MM.1S (cell line): ENCODE results near the gene HS2ST1.
"Not testable (repeated sequence)": the region's sequence is repeated elsewhere in the genome, so short reads cannot be mapped to it uniquely, and the experiment has no call there.

Experiments used
- DNase-seq: peaks from one replicate; pipeline ENCODE4 v3.0.0-alpha.2; 2015
- H2AFZ ChIP-seq: fragments of 300-600 bp; sonication (generic); 2 replicates; pipeline ENCODE4 v1.6.0; 2016; ENCODE audit warnings: antibody characterized with exemption, low read length
- H3F3A ChIP-seq: fragments of 300-600 bp; sonication (generic); 2 replicates; pipeline ENCODE4 v1.6.1; 2016; ENCODE audit warnings: mild to moderate bottlenecking, antibody characterized with exemption, low read length, moderate library complexity, mixed read lengths; ENCODE audit not compliant: insufficient read depth
- H3K27ac ChIP-seq: fragments of 300-600 bp; sonication (generic); 2 replicates; pipeline ENCODE4 v1.5.1; 2016; ENCODE audit warnings: mild to moderate bottlenecking, low read length
- H3K27me3 ChIP-seq: fragments of 300-600 bp; sonication (generic); replicated peaks from 2 replicates; pipeline ENCODE4 v1.6.0; 2016; ENCODE audit warnings: low read length; ENCODE audit not compliant: insufficient read depth
- H3K36me3 ChIP-seq: fragments of 300-600 bp; sonication (generic); replicated peaks from 2 replicates; pipeline ENCODE4 v1.6.1; 2016; ENCODE audit warnings: mild to moderate bottlenecking, low read length, mixed read lengths; ENCODE audit not compliant: insufficient read depth
- H3K4me1 ChIP-seq: fragments of 300-600 bp; sonication (generic); 2 replicates; pipeline ENCODE4 v1.6.1; 2016; ENCODE audit warnings: low read length, mixed read lengths
- H3K4me2 ChIP-seq: fragments of 300-600 bp; sonication (generic); 2 replicates; pipeline ENCODE4 v1.6.0; 2016; ENCODE audit warnings: low read depth, low read length
- H3K4me3 ChIP-seq: fragments of 300-600 bp; sonication (generic); 2 replicates; pipeline ENCODE4 v1.5.1; 2016; ENCODE audit warnings: low read length, mixed read lengths
- H3K79me2 ChIP-seq: fragments of 300-600 bp; sonication (generic); 2 replicates; pipeline ENCODE4 v1.6.1; 2016; ENCODE audit warnings: mixed run types, low read length, mixed read lengths
- H3K9ac ChIP-seq: fragments of 300-600 bp; sonication (generic); 2 replicates; pipeline ENCODE4 v1.6.1; 2016; ENCODE audit warnings: low read length, mixed read lengths
- H3K9me2 ChIP-seq: fragments of 300-600 bp; sonication (generic); replicated peaks from 2 replicates; pipeline ENCODE4 v1.6.1; 2016; ENCODE audit warnings: mild to moderate bottlenecking, low read length, mixed read lengths; ENCODE audit not compliant: insufficient read depth
- H3K9me3 ChIP-seq: fragments of 300-600 bp; sonication (generic); replicated peaks from 2 replicates; pipeline ENCODE4 v1.6.1; 2016; ENCODE audit warnings: mild to moderate bottlenecking, low read length, mixed read lengths; ENCODE audit not compliant: insufficient read depth
- H4K20me1 ChIP-seq: fragments of 300-600 bp; sonication (generic); 2 replicates; pipeline ENCODE4 v1.6.1; 2016; ENCODE audit warnings: mild to moderate bottlenecking, low read length, moderate library complexity, mixed read lengths; ENCODE audit not compliant: insufficient read depth
- CTCF ChIP-seq: fragments of 300-600 bp; sonication (generic); IDR thresholded peaks from 2 replicates; pipeline ENCODE4 v1.5.1; 2016; ENCODE audit warnings: antibody characterized with exemption, low read length, mixed read lengths
- EZH2 ChIP-seq: fragments of 300-600 bp; sonication (generic); optimal IDR thresholded peaks from 2 replicates; pipeline ENCODE3; 2017; ENCODE audit warnings: low read depth, mild to moderate bottlenecking, antibody characterized with exemption, low read length, mixed read lengths
- EZH2phosphoT487 ChIP-seq: fragments of 300-600 bp; sonication (generic); IDR thresholded peaks from 2 replicates; pipeline ENCODE4 v1.6.1; 2018; ENCODE audit warnings: antibody characterized with exemption, low read length

Gene HS2ST1

GRCh38 chr1:86975993-86976550 lies 61.6 kb downstream of the HS2ST1 start:
- no peaks in the 10 kb centered on the region for H4K20me1 ChIP-seq
- DNase-seq = no peak
- H3K9ac ChIP-seq = no peak overlapping the region
- TF ChIP-seq EZH2phosphoT487 = no peak
- no peak for TF ChIP-seq CTCF
- no peak for TF ChIP-seq EZH2
- H3K79me2 ChIP-seq = peaks cover 10% of the 10 kb centered on the region
- no peaks in the 10 kb centered on the region for H3K27me3 ChIP-seq
- H3K36me3 ChIP-seq = no peaks in the 10 kb centered on the region
- H2AFZ ChIP-seq = no peak overlapping the region
- H3K4me1 ChIP-seq = peaks cover 4% of the 10 kb centered on the region; the same call in 1 of the 2 replicates
- H3F3A ChIP-seq = no peaks in the 10 kb centered on the region
- no peak overlapping the region for H3K4me2 ChIP-seq
- no peak overlapping the region for H3K27ac ChIP-seq
- no peak overlapping the region for H3K4me3 ChIP-seq
- H3K9me3 ChIP-seq = no peaks in the 10 kb centered on the region
- H3K9me2 ChIP-seq = no peaks in the 10 kb centered on the region

DNA sequence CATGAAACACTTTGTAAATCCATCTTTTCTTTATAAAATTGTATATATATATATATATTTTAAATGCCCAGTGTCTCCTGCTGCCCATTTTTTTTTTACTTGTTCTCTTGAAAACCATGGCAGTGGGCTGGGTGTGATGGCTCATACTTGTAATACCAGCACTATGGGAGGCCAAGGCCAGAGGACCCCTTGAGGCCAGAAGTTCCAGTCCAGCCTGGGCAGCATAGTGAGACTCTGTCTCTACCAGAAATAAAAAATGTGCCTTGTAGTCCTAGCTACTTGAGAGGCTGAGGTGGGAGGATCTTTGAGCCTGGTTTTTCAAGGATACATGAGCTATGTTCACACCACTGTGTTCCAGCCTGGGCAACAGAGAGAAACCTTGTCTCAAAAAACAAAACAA lies 62.2 kb downstream of the HS2ST1 start:
- H3K4me1 ChIP-seq = peaks cover 4% of the 10 kb centered on the region; the same call in 1 of the 2 replicates
- H3K36me3 ChIP-seq = no peaks in the 10 kb centered on the region
- H3K4me3 ChIP-seq = no peak overlapping the region
- H2AFZ ChIP-seq = no peak overlapping the region
- H3K27me3 ChIP-seq = no peaks in the 10 kb centered on the region
- H3K9me2 ChIP-seq = no peaks in the 10 kb centered on the region
- no peaks in the 10 kb centered on the region for H3F3A ChIP-seq
- no peak overlapping the region for H3K4me2 ChIP-seq
- no peaks in the 10 kb centered on the region for H3K9me3 ChIP-seq
- H4K20me1 ChIP-seq = no peaks in the 10 kb centered on the region
- no peak overlapping the region for H3K9ac ChIP-seq
- no peak for DNase-seq
- H3K27ac ChIP-seq = no peak overlapping the region
- TF ChIP-seq EZH2phosphoT487 = no peak
- no peak for TF ChIP-seq CTCF
- no peak for TF ChIP-seq EZH2
- peaks cover 10% of the 10 kb centered on the region for H3K79me2 ChIP-seq

- Histone ChIP-seq H3K79me2 (no peaks in the 10 kb centered on the region), H3K27ac (no peak overlapping the region), H3K9me3 (no peaks in the 10 kb centered on the region), H3F3A (no peaks in the 10 kb centered on the region), H3K4me2 (no peak overlapping the region), H3K4me3 (no peak overlapping the region), H3K27me3 (no peaks in the 10 kb centered on the region), H2AFZ (no peak overlapping the region), H3K4me1 (no peaks in the 10 kb centered on the region), H3K9ac (no peak overlapping the region), H3K36me3 (no peaks in the 10 kb centered on the region), H4K20me1 (no peaks in the 10 kb centered on the region), H3K9me2 (no peaks in the 10 kb centered on the region)
- no peak for TF ChIP-seq CTCF
- TF ChIP-seq EZH2 = no peak
- TF ChIP-seq EZH2phosphoT487 = no peak
- no peak for DNase-seq
Observed at GRCh38 chr1:86981482-86982213, 67.2 kb downstream of the HS2ST1 start.

- H3K36me3 ChIP-seq, H4K20me1 ChIP-seq, H3K4me1 ChIP-seq, H3F3A ChIP-seq, H2AFZ ChIP-seq, H3K9me3 ChIP-seq, H3K9ac ChIP-seq, H3K4me3 ChIP-seq, H3K9me2 ChIP-seq, H3K79me2 ChIP-seq, H3K27me3 ChIP-seq, H3K4me2 ChIP-seq, DNase-seq, H3K27ac ChIP-seq: not testable (repeated sequence)
Observed at GRCh38 chr1:86983677-86984076, 69.2 kb downstream of the HS2ST1 start.
